SK-N-SH treated with all-trans-retinoic acid at 6 μM for 48 hours (cell line): ENCODE results near the gene SNAPC1.

Experiments
- ATAC-seq: fragments of 200-7000 bp; cut with Tn5 transposase; 3 replicates; pipeline ENCODE4 v1.9.1; 2020; ENCODE audit warnings: mild to moderate bottlenecking, moderate library complexity
- ARNTL ChIP-seq: fragments of 450-650 bp; formaldehyde crosslinking; IDR thresholded peaks from 2 replicates; pipeline ENCODE4 v1.5.0; 2020; ENCODE audit warnings: low read depth, mild to moderate bottlenecking, moderate library complexity, borderline replicate concordance
- BACH2 ChIP-seq: fragments of 250-450 bp; sonication (Bioruptor Pico); IDR thresholded peaks from 2 replicates; pipeline ENCODE4 v1.9.0; 2021; ENCODE audit warnings: mild to moderate bottlenecking, borderline replicate concordance
- CSDC2 ChIP-seq: fragments of 250-450 bp; sonication (Bioruptor Pico); IDR thresholded peaks from 2 replicates; pipeline ENCODE4 v1.5.0; 2020; ENCODE audit warnings: mild to moderate bottlenecking, moderate library complexity
- ESRRG ChIP-seq: fragments of 250-450 bp; sonication (Bioruptor Pico); IDR thresholded peaks from 2 replicates; pipeline ENCODE4 v1.6.1; 2021; ENCODE audit warnings: mild to moderate bottlenecking
- ISL1 ChIP-seq: fragments of 250-450 bp; sonication (Bioruptor Pico); IDR thresholded peaks from 2 replicates; pipeline ENCODE4 v2.1.2; 2022; ENCODE audit warnings: mild to moderate bottlenecking, moderate library complexity
- PPARA ChIP-seq: fragments of 250-450 bp; sonication (Bioruptor Pico); IDR thresholded peaks from 2 replicates; pipeline ENCODE4 v1.5.0; 2020; ENCODE audit warnings: mild to moderate bottlenecking, borderline replicate concordance
- SNAI2 ChIP-seq: fragments of 250-450 bp; sonication (Bioruptor Pico); IDR thresholded peaks from 2 replicates; pipeline ENCODE4 v1.5.0; 2020; ENCODE audit warnings: mild to moderate bottlenecking, moderate library complexity
- TCF4 ChIP-seq: fragments of 250-450 bp; sonication (Bioruptor Pico); IDR thresholded peaks from 2 replicates; pipeline ENCODE4 v1.8.0; 2021; ENCODE audit warnings: mild to moderate bottlenecking, moderate library complexity, borderline replicate concordance
- ZC3H10 ChIP-seq: fragments of 250-450 bp; sonication (Bioruptor Pico); IDR thresholded peaks from 2 replicates; pipeline ENCODE4 v1.5.1; 2021; ENCODE audit warnings: mild to moderate bottlenecking, moderate library complexity
- ZFP3 ChIP-seq: fragments of 250-450 bp; sonication (Bioruptor Pico); IDR thresholded peaks from 2 replicates; pipeline ENCODE4 v1.5.0; 2020; ENCODE audit warnings: mild to moderate bottlenecking, moderate library complexity
- ZNF565 ChIP-seq: fragments of 450-650 bp; formaldehyde crosslinking; conservative IDR thresholded peaks from 2 replicates; pipeline ENCODE4 v1.5.0; 2020; ENCODE audit warnings: low read depth, mild to moderate bottlenecking, moderate library complexity
- ZNF70 ChIP-seq: fragments of 450-650 bp; formaldehyde crosslinking; IDR thresholded peaks from 2 replicates; pipeline ENCODE4 v1.5.0; 2020; ENCODE audit warnings: mild to moderate bottlenecking, moderate library complexity
- ZNF8 ChIP-seq: fragments of 450-650 bp; formaldehyde crosslinking; IDR thresholded peaks from 2 replicates; pipeline ENCODE4 v1.5.0; 2020; ENCODE audit warnings: mild to moderate bottlenecking, moderate library complexity
- TF ChIP-seq, protein P1 (sequence below): fragments of 250-450 bp; sonication (Bioruptor Pico); IDR thresholded peaks from 2 replicates; pipeline ENCODE4 v1.8.0; 2021; ENCODE audit warnings: low read depth, mild to moderate bottlenecking, moderate library complexity, borderline replicate concordance
- TF ChIP-seq, protein P2 (sequence below): fragments of 250-450 bp; sonication (Bioruptor Pico); IDR thresholded peaks from 2 replicates; pipeline ENCODE4 v1.8.0; 2020; ENCODE audit warnings: mild to moderate bottlenecking, moderate library complexity, borderline replicate concordance
- TF ChIP-seq, protein P3 (sequence below): fragments of 250-450 bp; sonication (Bioruptor Pico); IDR thresholded peaks from 2 replicates; pipeline ENCODE4 v1.5.0; 2020; ENCODE audit warnings: mild to moderate bottlenecking, moderate library complexity
- TF ChIP-seq, protein P4 (sequence below): fragments of 250-450 bp; sonication (Bioruptor Pico); IDR thresholded peaks from 2 replicates; pipeline ENCODE4 v1.5.1; 2021; ENCODE audit warnings: mild to moderate bottlenecking, moderate library complexity

SNAPC1 gene

DNA sequence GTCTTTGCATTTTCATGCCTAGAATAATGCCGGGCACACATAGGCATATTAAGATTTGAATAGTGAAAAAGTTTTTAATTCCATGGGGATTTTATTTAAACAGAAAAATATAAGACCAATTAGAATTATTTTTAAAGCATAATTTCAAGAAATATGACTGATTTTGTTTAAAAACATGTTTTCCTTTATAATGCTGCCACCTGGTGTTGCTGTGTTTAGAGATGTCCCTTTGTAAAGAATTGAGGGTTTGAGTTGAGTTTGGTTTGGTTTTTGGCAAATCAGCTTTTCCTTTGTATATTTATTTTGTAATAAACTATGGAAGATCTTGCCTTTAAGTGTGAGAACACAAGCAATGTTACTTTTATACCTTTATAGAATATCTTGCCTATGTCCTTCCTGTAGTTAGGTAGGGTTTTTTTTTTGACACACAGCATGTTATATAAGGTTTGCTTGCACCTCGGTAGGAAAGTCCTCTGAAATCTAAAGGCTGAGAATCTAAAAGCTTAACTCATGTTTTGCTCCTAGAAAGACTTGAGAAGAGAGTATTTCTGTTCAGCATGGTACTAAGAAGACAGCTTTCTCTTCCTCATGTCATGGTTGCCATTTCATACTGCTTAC lies 31.4 kb upstream of the SNAPC1 start (continued):
- TF ChIP-seq, protein P1, sequence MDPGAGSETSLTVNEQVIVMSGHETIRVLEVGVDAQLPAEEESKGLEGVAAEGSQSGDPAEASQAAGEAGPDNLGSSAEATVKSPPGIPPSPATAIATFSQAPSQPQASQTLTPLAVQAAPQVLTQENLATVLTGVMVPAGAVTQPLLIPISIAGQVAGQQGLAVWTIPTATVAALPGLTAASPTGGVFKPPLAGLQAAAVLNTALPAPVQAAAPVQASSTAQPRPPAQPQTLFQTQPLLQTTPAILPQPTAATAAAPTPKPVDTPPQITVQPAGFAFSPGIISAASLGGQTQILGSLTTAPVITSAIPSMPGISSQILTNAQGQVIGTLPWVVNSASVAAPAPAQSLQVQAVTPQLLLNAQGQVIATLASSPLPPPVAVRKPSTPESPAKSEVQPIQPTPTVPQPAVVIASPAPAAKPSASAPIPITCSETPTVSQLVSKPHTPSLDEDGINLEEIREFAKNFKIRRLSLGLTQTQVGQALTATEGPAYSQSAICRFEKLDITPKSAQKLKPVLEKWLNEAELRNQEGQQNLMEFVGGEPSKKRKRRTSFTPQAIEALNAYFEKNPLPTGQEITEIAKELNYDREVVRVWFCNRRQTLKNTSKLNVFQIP (CRISPR knock-in tag) = no peak
- TF ChIP-seq ZC3H10 (CRISPR knock-in tag) (no peak), ZNF70 (no peak)

DNA sequence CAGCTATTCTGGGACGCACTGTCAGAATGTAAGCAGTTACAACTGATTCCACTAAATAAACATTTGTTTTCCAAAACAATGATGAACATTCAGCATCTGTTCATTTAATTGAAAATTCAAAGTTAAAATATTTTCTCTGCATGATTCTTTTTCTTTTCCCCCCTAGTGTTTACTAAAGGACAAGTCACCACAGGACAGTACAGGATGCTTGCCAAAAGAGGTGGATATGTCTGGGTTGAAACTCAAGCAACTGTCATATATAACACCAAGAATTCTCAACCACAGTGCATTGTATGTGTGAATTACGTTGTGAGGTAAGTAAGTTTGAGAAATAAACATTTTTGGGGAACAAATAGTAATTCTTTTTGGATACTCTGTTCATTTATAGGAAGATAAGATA lies 28.2 kb upstream of the SNAPC1 start:
- no peak for ATAC-seq
- TF ChIP-seq ARNTL (CRISPR knock-in tag) = no peak
- TF ChIP-seq BACH2 (CRISPR knock-in tag) = no peak
- TF ChIP-seq ZNF8 (CRISPR knock-in tag) = no peak
- no peak for TF ChIP-seq ZFP3 (CRISPR knock-in tag)
- TF ChIP-seq TCF4 (CRISPR knock-in tag) = no peak
- TF ChIP-seq, protein P2, sequence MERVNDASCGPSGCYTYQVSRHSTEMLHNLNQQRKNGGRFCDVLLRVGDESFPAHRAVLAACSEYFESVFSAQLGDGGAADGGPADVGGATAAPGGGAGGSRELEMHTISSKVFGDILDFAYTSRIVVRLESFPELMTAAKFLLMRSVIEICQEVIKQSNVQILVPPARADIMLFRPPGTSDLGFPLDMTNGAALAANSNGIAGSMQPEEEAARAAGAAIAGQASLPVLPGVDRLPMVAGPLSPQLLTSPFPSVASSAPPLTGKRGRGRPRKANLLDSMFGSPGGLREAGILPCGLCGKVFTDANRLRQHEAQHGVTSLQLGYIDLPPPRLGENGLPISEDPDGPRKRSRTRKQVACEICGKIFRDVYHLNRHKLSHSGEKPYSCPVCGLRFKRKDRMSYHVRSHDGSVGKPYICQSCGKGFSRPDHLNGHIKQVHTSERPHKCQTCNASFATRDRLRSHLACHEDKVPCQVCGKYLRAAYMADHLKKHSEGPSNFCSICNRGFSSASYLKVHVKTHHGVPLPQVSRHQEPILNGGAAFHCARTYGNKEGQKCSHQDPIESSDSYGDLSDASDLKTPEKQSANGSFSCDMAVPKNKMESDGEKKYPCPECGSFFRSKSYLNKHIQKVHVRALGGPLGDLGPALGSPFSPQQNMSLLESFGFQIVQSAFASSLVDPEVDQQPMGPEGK (CRISPR knock-in tag) = no peak

DNA sequence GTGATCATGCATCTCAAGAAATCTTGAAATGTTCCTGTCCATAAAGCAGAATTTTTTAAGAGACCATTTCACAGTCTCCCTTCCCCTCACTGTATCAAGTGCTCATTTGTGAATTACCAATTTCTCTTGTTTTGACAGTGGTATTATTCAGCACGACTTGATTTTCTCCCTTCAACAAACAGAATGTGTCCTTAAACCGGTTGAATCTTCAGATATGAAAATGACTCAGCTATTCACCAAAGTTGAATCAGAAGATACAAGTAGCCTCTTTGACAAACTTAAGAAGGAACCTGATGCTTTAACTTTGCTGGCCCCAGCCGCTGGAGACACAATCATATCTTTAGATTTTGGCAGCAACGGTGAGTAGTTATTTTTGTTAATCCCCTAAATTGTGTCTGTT lies 25.5 kb upstream of the SNAPC1 start:
- TF ChIP-seq ZC3H10 (CRISPR knock-in tag) (no peak), ZNF8 (CRISPR knock-in tag) (no peak), ARNTL (CRISPR knock-in tag) (no peak), TCF4 (CRISPR knock-in tag) (no peak), SNAI2 (CRISPR knock-in tag) (no peak), BACH2 (CRISPR knock-in tag) (no peak), ESRRG (CRISPR knock-in tag) (no peak), CSDC2 (CRISPR knock-in tag) (no peak)
- TF ChIP-seq, protein P2 (CRISPR knock-in tag) = no peak
- TF ChIP-seq, protein P3, sequence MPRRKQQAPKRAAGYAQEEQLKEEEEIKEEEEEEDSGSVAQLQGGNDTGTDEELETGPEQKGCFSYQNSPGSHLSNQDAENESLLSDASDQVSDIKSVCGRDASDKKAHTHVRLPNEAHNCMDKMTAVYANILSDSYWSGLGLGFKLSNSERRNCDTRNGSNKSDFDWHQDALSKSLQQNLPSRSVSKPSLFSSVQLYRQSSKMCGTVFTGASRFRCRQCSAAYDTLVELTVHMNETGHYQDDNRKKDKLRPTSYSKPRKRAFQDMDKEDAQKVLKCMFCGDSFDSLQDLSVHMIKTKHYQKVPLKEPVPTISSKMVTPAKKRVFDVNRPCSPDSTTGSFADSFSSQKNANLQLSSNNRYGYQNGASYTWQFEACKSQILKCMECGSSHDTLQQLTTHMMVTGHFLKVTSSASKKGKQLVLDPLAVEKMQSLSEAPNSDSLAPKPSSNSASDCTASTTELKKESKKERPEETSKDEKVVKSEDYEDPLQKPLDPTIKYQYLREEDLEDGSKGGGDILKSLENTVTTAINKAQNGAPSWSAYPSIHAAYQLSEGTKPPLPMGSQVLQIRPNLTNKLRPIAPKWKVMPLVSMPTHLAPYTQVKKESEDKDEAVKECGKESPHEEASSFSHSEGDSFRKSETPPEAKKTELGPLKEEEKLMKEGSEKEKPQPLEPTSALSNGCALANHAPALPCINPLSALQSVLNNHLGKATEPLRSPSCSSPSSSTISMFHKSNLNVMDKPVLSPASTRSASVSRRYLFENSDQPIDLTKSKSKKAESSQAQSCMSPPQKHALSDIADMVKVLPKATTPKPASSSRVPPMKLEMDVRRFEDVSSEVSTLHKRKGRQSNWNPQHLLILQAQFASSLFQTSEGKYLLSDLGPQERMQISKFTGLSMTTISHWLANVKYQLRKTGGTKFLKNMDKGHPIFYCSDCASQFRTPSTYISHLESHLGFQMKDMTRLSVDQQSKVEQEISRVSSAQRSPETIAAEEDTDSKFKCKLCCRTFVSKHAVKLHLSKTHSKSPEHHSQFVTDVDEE = no peak
- TF ChIP-seq, protein P1 (CRISPR knock-in tag) = no peak
- TF ChIP-seq, all 23 proteins: peak for 0
- no peak for ATAC-seq

DNA sequence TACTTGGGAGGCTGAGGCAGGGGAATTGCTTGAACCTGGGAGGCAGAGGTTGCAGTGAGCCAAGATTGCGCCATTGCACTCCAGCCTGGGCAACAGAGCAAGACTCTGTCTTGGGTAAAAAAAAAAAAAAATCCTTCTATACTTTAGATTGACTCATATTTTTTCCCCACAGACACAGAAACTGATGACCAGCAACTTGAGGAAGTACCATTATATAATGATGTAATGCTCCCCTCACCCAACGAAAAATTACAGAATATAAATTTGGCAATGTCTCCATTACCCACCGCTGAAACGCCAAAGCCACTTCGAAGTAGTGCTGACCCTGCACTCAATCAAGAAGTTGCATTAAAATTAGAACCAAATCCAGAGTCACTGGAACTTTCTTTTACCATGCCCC lies 24.3 kb upstream of the SNAPC1 start:
- ATAC-seq = no peak
- no peak for TF ChIP-seq ARNTL (CRISPR knock-in tag)
- no peak for TF ChIP-seq SNAI2 (CRISPR knock-in tag)
- TF ChIP-seq ZNF565 = no peak
- TF ChIP-seq, protein P1 (CRISPR knock-in tag) = no peak
- no peak for TF ChIP-seq ZC3H10 (CRISPR knock-in tag)
- no peak for TF ChIP-seq PPARA (CRISPR knock-in tag)
- TF ChIP-seq ISL1 (CRISPR knock-in tag) = no peak
- TF ChIP-seq, protein P2 (CRISPR knock-in tag) = no peak
- TF ChIP-seq, protein P4, sequence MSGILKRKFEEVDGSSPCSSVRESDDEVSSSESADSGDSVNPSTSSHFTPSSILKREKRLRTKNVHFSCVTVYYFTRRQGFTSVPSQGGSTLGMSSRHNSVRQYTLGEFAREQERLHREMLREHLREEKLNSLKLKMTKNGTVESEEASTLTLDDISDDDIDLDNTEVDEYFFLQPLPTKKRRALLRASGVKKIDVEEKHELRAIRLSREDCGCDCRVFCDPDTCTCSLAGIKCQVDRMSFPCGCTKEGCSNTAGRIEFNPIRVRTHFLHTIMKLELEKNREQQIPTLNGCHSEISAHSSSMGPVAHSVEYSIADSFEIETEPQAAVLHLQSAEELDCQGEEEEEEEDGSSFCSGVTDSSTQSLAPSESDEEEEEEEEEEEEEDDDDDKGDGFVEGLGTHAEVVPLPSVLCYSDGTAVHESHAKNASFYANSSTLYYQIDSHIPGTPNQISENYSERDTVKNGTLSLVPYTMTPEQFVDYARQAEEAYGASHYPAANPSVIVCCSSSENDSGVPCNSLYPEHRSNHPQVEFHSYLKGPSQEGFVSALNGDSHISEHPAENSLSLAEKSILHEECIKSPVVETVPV (CRISPR knock-in tag) = no peak
- TF ChIP-seq ZNF8 (CRISPR knock-in tag) = no peak
- TF ChIP-seq BACH2 (CRISPR knock-in tag) = no peak
